SH-SY5Y (cell line): ENCODE measurements around the gene OCA2.

Source experiments
- GATA2 ChIP-seq: IDR thresholded peaks from 2 replicates; pipeline ENCODE4 v1.6.1; 2011; ENCODE audit warnings: mild to moderate bottlenecking, low read depth, low read length
- GATA3 ChIP-seq: IDR thresholded peaks from 2 replicates; pipeline ENCODE4 v1.6.1; 2011; ENCODE audit warnings: low read depth, mild to moderate bottlenecking, low read length, moderate library complexity

- no peak for TF ChIP-seq GATA2
- no peak for TF ChIP-seq GATA3
Measured at GRCh38 chr15:28030801-28031200, 68.3 kb downstream of the OCA2 start.
